BJ (cell line): Measurements from ENCODE around the gene ALDH1A1. TPM values are rescaled to one million over a fixed set of nuclear protein-coding genes. Genes with fewer than 3 reads are reported as not detected.

Experiments
- CTCF ChIA-PET: fragments of 350-600 bp; formaldehyde crosslinking; extraction: SDS; loops from one replicate; lab custom pipeline; 2021; ENCODE audit warnings: antibody characterized with exemption, inconsistent platforms; lab: Yijun Ruan, JAX
- POLR2A ChIA-PET: fragments of 300-600 bp; sonication (Branson Sonifier 250); formaldehyde crosslinking; extraction: SDS; loops from one replicate; lab custom pipeline; 2021; ENCODE audit warnings: antibody characterized with exemption; lab: Charles Lee
- DNase-seq: peaks from one replicate; pipeline ENCODE4 v3.0.0-alpha.2; 2011; ENCODE audit warnings: low read depth
- H3K27me3 ChIP-seq: 2 replicates; pipeline ENCODE4 v1.6.0; 2011; ENCODE audit warnings: low read length; ENCODE audit not compliant: control insufficient read depth, insufficient read depth
- H3K36me3 ChIP-seq: 2 replicates; pipeline ENCODE4 v1.5.1; 2011; ENCODE audit warnings: low read length; ENCODE audit not compliant: control insufficient read depth, insufficient read depth
- H3K4me3 ChIP-seq: 2 replicates; pipeline ENCODE4 v1.5.1; 2011; ENCODE audit warnings: low read depth, mild to moderate bottlenecking, control low read depth, low read length
- CTCF ChIP-seq: IDR thresholded peaks from 2 replicates; pipeline ENCODE4 v1.5.1; 2011; ENCODE audit warnings: low read depth, mild to moderate bottlenecking, control low read depth, inconsistent platforms, low read length, moderate library complexity; ENCODE audit not compliant: insufficient read depth
- polyA plus RNA-seq: library from polyadenylated mRNA; depleted of rRNA; stranded (reverse); fragments of >200 nt; gene quantifications from 2 replicates; pipeline ENCODE4 v1.2.3, GENCODE V29; 2011

The ALDH1A1 gene
- polyA plus RNA-seq, 1 experiment = 247 TPM

DNA sequence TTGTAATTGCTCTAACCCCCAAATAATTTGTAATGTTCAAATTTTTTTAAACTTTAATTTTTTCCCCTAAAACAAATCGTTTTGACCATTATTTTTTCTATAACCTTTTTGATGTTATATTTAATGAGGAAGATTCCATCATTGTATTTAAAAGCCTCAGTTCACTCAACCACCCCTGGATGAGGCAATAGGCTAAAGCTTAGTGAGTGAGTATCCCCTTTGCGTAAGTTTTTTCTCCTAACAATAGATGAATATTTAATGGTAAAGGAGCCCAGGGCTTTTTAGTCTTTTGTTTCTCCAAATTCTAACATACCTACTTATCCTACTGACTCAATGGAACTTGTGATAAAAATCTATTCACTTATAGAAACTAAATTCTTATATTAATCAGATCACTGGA lies 38.1 kb downstream of the ALDH1A1 start:
- ChIA-PET POLR2A (no interaction called here), CTCF (interaction anchor here (0.5 kb wide), 1 partner anchor 39 kb away, joined by 3 read pairs; no protein-coding TSS in a partner anchor)
- Histone ChIP-seq H3K36me3 (peaks cover 16% of the 10 kb centered on the region), H3K4me3 (no peak overlapping the region), H3K27me3 (no peaks in the 10 kb centered on the region)
- no peak for DNase-seq
- no peak for TF ChIP-seq CTCF

DNA sequence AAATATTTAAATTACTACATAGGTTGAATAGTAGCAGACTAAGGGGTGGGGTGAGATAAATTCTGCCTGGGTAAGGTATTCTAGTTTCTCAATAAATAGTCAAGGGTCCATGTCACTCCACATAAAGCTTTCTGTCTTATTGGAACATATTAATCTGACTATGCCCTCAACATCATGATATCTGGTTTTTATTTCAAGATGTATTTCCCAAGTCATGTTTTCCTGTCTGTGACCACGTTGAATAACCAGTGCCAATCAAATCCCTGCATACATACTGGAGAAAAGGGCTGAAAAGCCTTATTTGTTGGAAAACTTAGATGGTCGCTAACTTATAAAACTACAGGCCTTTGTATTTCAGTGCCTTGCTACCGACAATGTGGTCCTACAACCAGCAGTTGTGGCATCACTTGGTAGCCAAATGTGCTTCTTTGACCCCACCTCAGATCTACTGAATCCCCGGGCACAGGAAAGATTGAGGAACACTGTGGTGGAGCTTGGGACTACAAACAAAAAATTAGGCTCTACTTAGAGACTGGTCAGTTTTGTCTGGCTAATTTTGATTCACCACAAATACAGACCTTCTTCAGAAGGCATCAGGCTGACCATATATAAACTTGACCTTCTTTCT lies 39.4 kb downstream of the ALDH1A1 start:
- DNase-seq = no peak
- no peak for TF ChIP-seq CTCF
- Histone ChIP-seq H3K36me3 (peaks cover 15% of the 10 kb centered on the region), H3K27me3 (no peaks in the 10 kb centered on the region), H3K4me3 (no peak overlapping the region)
- POLR2A ChIA-PET = interaction anchor here (0.6 kb wide), 1 partner anchor 25 kb away, joined by 3 read pairs; no protein-coding TSS in a partner anchor
- CTCF ChIA-PET = interaction anchor here (1.0 kb wide), 1 partner anchor 19 kb away, joined by 3 read pairs; no protein-coding TSS in a partner anchor

DNA sequence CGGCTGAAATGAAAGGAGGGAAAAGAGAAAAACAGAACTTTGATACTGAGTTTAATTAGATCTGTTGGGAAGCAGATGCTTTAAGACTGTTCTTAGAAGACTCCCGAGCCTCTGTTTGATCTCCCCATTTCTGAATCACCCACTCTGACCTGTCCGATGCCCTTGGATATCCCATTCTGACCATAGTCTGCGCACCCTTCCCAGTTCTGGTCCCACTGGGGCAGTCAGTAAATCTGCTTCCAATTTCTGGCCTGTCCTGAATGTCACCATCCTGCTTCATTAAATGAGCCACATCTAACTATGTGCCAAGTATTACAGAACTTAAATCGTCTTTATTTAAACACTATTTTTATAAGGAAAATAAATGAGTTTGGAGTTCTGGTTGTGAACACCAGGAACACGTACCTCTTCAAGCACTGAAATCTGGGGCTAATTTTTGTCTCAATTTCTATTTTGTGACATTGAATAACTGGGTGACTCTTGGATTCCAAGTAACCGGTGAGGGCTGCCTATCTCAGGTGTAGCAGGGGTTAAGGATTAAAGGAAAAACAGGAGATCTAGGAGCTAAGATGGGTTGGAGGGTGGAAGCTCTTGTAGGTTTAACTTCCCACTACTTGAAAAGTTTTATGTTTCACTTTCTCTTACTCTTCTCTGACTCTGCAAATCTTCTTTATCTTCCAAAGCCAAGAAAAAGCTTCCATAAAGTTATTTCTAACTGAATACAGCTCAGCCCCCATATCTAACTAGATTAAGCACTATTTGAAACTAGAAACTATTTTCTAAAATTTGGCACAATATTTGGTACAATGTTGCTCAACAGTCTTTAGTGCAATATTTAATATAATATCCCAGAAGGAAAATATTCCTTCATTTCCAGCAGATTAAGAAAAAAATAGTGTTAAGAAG lies 40.1 kb downstream of the ALDH1A1 start:
- Histone ChIP-seq H3K4me3 (no peak overlapping the region), H3K27me3 (no peaks in the 10 kb centered on the region), H3K36me3 (peaks cover 15% of the 10 kb centered on the region)
- CTCF ChIA-PET = interaction anchor here (1.0 kb wide), 1 partner anchor 20 kb away, joined by 3 read pairs; no protein-coding TSS in a partner anchor
- DNase-seq = no peak
- POLR2A ChIA-PET = no interaction called here
- no peak for TF ChIP-seq CTCF

DNA sequence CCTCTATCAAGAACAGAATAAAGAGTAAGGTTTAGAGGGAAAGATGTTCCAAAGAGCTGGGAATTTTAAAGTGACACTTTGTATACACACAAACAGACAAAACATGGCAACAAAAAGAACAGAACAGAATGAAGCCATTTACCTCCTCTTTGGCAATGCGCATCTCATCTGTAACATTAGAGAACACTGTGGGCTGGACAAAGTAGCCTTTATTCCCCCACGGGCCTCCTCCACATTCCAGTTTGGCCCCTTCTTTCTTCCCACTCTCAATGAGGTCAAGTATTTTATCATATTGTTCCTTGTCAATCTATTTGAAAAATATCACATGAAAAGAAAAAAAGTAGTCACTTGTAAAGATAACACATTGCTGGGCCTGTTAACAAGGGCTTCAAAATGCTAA lies 41.0 kb downstream of the ALDH1A1 start:
- ChIA-PET CTCF (no interaction called here), POLR2A (no interaction called here)
- Histone ChIP-seq H3K4me3 (no peak overlapping the region), H3K27me3 (no peaks in the 10 kb centered on the region), H3K36me3 (peaks cover 15% of the 10 kb centered on the region)
- TF ChIP-seq CTCF = no peak
- no peak for DNase-seq

DNA sequence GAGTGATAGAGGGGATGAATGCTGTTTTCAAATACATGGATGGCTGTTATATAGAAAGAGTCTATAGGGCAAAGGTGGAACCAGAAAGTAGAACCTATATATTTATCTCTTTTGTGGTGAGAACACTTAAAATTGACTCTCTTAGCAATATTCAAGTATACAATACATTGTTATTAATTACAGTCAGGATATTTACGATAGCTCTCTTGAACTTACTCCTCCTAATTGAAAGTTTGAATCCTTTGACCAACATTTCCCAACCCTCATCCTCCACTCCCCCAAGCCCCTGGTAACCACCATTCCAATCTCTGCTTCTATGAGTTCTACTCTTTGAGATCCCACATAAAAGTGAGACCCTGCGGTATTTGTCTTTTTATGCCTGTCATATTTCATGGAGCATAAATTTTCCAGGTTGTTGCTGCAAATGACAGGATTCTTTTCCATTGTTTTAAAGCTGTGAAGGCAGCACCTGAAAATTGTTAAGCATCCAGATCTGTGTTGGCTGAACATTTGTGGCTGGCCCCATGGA lies 41.5 kb downstream of the ALDH1A1 start:
- DNase-seq = no peak
- CTCF ChIA-PET = interaction anchor here (1.2 kb wide), 1 partner anchor 171 kb away, joined by 4 read pairs; no protein-coding TSS in a partner anchor
- H3K36me3 ChIP-seq = peaks cover 13% of the 10 kb centered on the region
- no peak overlapping the region for H3K4me3 ChIP-seq
- H3K27me3 ChIP-seq = no peaks in the 10 kb centered on the region
- no peak for TF ChIP-seq CTCF
- POLR2A ChIA-PET = no interaction called here
